Natural killer cell (primary cell): ENCODE results near the gene GLIS2. TPM values are rescaled to one million over a fixed set of nuclear protein-coding genes. Genes with fewer than 3 reads are reported as not detected.

ENCODE experiments used
- ATAC-seq, 3 donors: fragments of 150-1000 bp in 2 of 3; fragments of 200-7000 bp in 1 of 3; cut with Tn5 transposase; 1 replicate in 1 of 3; 2 replicates in 2 of 3; pipeline ENCODE4 v1.10.0; 2021; ENCODE audit warnings: mild to moderate bottlenecking in 2 of 3, moderate library complexity in 2 of 3
- DNase-seq, 2 donors: peaks; one replicate each; pipeline versions ENCODE4 v3.0.0 to v3.0.0-alpha.2; 2013 to 2021; ENCODE audit warnings: mixed read lengths in 1 of 2
- H3K27ac ChIP-seq: one replicate; pipeline ENCODE4 v1.5.1; 2013; ENCODE audit warnings: mild to moderate bottlenecking, low read length
- H3K27me3 ChIP-seq: one replicate; pipeline ENCODE4 v1.6.1; 2013; ENCODE audit warnings: low read length; ENCODE audit not compliant: control insufficient read depth, insufficient read depth
- H3K36me3 ChIP-seq: one replicate; pipeline ENCODE4 v1.6.1; 2013; ENCODE audit warnings: low read length; ENCODE audit not compliant: control insufficient read depth, insufficient read depth
- H3K4me1 ChIP-seq: one replicate; pipeline ENCODE4 v1.6.1; 2013; ENCODE audit warnings: low read length; ENCODE audit not compliant: control insufficient read depth, insufficient read depth
- H3K4me3 ChIP-seq: one replicate; pipeline ENCODE4 v1.5.1; 2013; ENCODE audit warnings: low read length
- H3K9me3 ChIP-seq: one replicate; pipeline ENCODE4 v1.6.1; 2013; ENCODE audit warnings: low read length; ENCODE audit not compliant: control insufficient read depth, insufficient read depth
- H3K27ac Mint-ChIP-seq, 2 donors: one replicate each; pipeline ENCODE4 v1.8.0; 2022; ENCODE audit warnings: mild to moderate bottlenecking in 2 of 2, mixed read lengths in 2 of 2, moderate library complexity in 1 of 2
- H3K27me3 Mint-ChIP-seq, 2 donors: one replicate each; pipeline ENCODE4 v1.8.0; 2022; ENCODE audit warnings: low read depth in 2 of 2, mixed read lengths in 2 of 2
- H3K36me3 Mint-ChIP-seq: one replicate; pipeline ENCODE4 v1.8.0; 2022; ENCODE audit warnings: mixed read lengths
- H3K4me1 Mint-ChIP-seq, 2 donors: one replicate each; pipeline ENCODE4 v1.8.0; 2022; ENCODE audit warnings: mixed read lengths in 2 of 2
- H3K4me3 Mint-ChIP-seq: one replicate; pipeline ENCODE4 v1.8.0; 2022; ENCODE audit warnings: mild to moderate bottlenecking, moderate library complexity, mixed read lengths
- H3K9me3 Mint-ChIP-seq, 2 donors: one replicate each; pipeline ENCODE4 v1.8.0; 2022; ENCODE audit warnings: mixed read lengths in 2 of 2
- WGBS: methylation state at CpG from one replicate; pipeline ENCODE4 v1.1.7; 2013; ENCODE audit warnings: missing lambda C conversion rate; ENCODE audit not compliant: insufficient coverage; 5-methylcytosine and 5-hydroxymethylcytosine counted together
- intact Hi-C: fragments of 100-400 bp; cut with micrococcal nuclease; formaldehyde crosslinking; loops from one replicate; pipeline ENCODE4 v1.14.2; 2022
- total RNA-seq, 4 donors: library from RNA; stranded (reverse); fragments of 120-200 nt in 1 of 4; gene quantifications; one replicate each; pipeline versions ENCODE4 v1.2.3 to v1.2.4, GENCODE V29; 2013 to 2022
- TF ChIP-seq, protein P1 (sequence below): fragments of 200-600 bp; IDR thresholded peaks from one replicate; pipeline ENCODE4 v1.8.0; 2022; ENCODE audit warnings: antibody characterized with exemption

The GLIS2 gene
- total RNA-seq, 3 donors from 2014 or later (not counting 1 experiment from before 2014, with no cell fraction given): 0.05 to 0.35 TPM; not detected in 1

DNA sequence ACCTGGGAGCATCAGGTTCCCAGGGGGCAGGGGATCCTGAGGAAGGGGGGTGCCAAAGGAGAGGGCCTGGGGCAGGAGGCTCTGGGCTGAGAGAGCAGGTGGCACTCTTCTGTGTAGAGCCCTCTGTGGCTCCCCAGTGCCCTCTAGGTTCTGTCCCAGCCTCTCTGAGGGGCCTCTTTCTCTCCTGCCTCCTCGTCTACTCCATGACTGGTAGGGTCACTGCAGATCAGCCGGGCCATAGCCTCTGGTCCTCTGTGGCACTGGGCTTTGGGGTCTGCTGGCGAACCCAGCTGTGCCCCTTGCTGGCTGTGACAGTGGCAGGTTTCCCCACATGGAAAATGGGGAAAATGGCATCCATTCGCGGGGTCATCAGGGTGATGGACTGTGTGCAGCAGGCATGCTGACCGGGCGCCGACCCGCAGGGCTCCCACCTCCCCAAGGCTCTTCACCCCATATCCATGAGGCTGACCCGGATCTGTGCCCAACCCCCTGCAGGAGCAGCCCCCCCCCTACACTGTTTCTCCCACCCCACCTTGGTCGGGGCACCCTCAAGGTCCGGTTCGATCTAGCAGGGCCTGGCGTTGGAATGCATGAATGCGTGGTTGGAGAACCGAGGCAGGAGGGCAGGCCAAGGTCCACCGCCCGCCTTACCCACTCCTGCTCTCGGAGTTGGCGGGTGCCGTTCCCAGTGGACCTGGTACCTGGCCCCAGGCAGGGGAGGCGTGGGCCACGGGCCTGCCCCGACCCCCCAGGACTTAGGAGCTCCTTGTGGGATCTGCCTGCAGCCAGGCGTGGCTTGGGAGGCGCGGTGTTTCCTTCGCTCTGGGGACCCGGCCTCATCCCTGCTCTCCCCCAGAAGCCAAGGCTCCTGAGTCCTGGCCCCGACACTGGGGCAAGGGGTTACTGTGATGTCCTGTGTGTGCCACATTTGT lies 6.5 kb downstream of the GLIS2 start:
- Histone ChIP-seq H3K9me3 (no peaks in the 10 kb centered on the region), H3K27ac (no peak overlapping the region), H3K36me3 (no peaks in the 10 kb centered on the region), H3K4me1 (peaks cover 16% of the 10 kb centered on the region), H3K27me3 (peaks cover 2% of the 10 kb centered on the region), H3K4me3 (no peak overlapping the region)
- intact Hi-C loops: no loop called here
- Mint-ChIP-seq H3K36me3 (no peaks in the 10 kb centered on the region), H3K27ac (no peak overlapping the region), H3K4me3 (no peak overlapping the region), H3K9me3 (no peaks in the 10 kb centered on the region), H3K4me1 (peaks cover 0 to 9% of the 10 kb centered on the region in 2 donors), H3K27me3 (peaks cover 0 to 4% of the 10 kb centered on the region in 2 donors)
- ATAC-seq: no peak
- 94% methylated on average over 30 of the region's 30 CpGs for WGBS
- DNase-seq: no peak
- TF ChIP-seq, protein P1, sequence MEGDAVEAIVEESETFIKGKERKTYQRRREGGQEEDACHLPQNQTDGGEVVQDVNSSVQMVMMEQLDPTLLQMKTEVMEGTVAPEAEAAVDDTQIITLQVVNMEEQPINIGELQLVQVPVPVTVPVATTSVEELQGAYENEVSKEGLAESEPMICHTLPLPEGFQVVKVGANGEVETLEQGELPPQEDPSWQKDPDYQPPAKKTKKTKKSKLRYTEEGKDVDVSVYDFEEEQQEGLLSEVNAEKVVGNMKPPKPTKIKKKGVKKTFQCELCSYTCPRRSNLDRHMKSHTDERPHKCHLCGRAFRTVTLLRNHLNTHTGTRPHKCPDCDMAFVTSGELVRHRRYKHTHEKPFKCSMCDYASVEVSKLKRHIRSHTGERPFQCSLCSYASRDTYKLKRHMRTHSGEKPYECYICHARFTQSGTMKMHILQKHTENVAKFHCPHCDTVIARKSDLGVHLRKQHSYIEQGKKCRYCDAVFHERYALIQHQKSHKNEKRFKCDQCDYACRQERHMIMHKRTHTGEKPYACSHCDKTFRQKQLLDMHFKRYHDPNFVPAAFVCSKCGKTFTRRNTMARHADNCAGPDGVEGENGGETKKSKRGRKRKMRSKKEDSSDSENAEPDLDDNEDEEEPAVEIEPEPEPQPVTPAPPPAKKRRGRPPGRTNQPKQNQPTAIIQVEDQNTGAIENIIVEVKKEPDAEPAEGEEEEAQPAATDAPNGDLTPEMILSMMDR: no peak

DNA sequence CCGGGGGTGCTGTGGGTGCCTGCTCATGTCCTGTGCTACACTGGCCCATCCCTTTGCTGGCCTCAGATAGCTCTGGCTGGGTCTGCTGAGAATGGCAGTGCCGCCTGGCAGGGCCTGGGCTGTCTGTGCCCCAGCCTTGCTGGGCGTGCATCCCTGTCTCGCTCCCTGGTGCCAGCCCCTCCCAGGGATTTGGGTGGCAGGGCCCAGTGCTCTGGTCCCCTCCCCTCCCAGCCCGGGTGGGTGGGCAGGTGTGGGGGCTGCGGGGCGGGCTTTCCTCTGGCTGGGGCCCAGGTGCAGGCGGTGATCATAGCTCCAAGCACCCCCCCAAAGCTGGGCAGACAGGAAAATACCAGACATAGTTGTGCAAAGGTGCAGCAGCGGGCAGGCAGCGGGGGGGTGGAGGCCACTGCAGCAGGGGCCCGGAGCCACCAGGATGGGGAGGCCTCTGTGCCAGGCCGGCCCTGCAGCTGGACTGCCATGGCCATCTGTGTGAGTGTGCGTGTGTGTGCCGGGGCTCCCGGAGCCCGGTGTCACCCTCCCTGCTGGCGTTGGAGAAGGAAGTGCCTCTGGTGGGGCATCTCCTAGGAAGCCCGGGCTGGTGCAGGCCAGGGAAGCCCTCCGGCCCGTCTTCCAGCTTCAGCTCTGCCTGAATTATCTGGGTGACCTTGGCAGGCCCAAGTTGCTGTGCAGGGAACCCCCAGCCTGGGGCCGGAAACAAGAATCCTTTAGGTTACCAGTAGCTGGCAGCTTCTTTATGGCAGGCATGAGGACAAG lies 7.4 kb downstream of the GLIS2 start:
- H3K9me3 ChIP-seq: no peaks in the 10 kb centered on the region

DNA sequence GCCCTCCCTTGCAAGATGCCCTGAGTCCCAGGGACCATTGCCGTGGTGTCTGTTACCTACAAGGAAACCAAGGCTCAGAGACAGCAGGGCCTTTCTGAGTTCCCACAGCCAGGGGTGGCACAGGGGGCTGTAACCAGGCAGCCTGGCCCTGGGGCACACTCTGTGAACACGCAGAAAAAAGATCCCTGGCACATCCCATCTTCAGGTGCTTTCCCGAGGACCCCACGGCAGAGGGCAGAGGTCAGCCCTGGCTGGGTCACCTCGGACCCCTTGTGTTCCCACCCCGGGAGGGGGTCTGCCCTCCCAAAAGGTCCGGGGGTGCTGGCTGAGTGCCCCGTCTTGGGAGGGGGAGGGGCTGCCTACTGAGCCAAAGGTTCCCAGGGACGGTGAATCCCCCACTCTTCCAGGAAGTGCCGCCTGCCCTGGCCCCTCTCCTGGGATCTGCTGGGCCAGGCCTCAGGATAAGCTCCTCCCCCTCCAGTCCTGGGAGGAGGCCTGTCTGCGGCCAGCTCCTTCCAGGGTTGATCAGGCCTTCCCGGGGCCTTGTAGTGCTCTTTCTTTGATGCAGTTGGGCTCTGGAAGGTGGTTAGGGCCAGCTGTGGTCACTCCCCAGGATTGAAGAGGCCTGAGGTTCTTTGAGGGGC lies 8.1 kb downstream of the GLIS2 start:
- Mint-ChIP-seq H3K27me3 (peaks cover 0 to 7% of the 10 kb centered on the region in 2 donors), H3K36me3 (no peaks in the 10 kb centered on the region), H3K4me3 (no peak overlapping the region), H3K4me1 (peaks cover 0 to 12% of the 10 kb centered on the region in 2 donors), H3K9me3 (no peaks in the 10 kb centered on the region), H3K27ac (no peak overlapping the region)
- Histone ChIP-seq H3K4me3 (no peak overlapping the region), H3K9me3 (no peaks in the 10 kb centered on the region), H3K27ac (no peak overlapping the region), H3K36me3 (no peaks in the 10 kb centered on the region), H3K4me1 (peaks cover 26% of the 10 kb centered on the region), H3K27me3 (peaks cover 9% of the 10 kb centered on the region)
- no peak for DNase-seq
- TF ChIP-seq, protein P1: no peak
- intact Hi-C loops: no loop called here
- ATAC-seq: no peak
- 90% methylated on average over 12 of the region's 12 CpGs for WGBS

More for the DNA sequence above, 7.4 kb downstream of the GLIS2 start:
- no peak overlapping the region for H3K4me3 ChIP-seq
- H3K27ac ChIP-seq: no peak overlapping the region
- Mint-ChIP-seq H3K27ac (no peak overlapping the region), H3K27me3 (peaks cover 0 to 5% of the 10 kb centered on the region in 2 donors), H3K4me3 (no peak overlapping the region), H3K36me3 (no peaks in the 10 kb centered on the region), H3K9me3 (no peaks in the 10 kb centered on the region), H3K4me1 (peaks cover 0 to 11% of the 10 kb centered on the region in 2 donors)
- ATAC-seq (no peak), DNase-seq (no peak)
- intact Hi-C loops: no loop called here
- H3K27me3 ChIP-seq: peaks cover 4% of the 10 kb centered on the region
- WGBS: 92% methylated on average over 21 of the region's 21 CpGs
- peaks cover 21% of the 10 kb centered on the region for H3K4me1 ChIP-seq
- TF ChIP-seq, protein P1: no peak
- H3K36me3 ChIP-seq: no peaks in the 10 kb centered on the region
